Peyer's patch (tissue), 4 donors: Measurements from ENCODE around the gene MAPKBP1.

Experiments
- POLR2A ChIP-seq, 2 donors: fragments of 450-650 bp; IDR thresholded peaks; one replicate each; pipeline ENCODE4 v1.5.1; 2017; ENCODE audit warnings: antibody characterized with exemption in 2 of 2, mild to moderate bottlenecking in 2 of 2, moderate library complexity in 2 of 2
- TF ChIP-seq, protein P1 (sequence below), 6 experiments: fragments of 450-650 bp in 4 of 6; fragments of 200-600 bp in 2 of 6; sonication (generic) in 1 of 6; IDR thresholded peaks; one replicate each; pipeline ENCODE4 v1.5.1; 2017 to 2019; ENCODE audit warnings: antibody characterized with exemption in 6 of 6, mild to moderate bottlenecking in 3 of 6, moderate library complexity in 1 of 6

DNA sequence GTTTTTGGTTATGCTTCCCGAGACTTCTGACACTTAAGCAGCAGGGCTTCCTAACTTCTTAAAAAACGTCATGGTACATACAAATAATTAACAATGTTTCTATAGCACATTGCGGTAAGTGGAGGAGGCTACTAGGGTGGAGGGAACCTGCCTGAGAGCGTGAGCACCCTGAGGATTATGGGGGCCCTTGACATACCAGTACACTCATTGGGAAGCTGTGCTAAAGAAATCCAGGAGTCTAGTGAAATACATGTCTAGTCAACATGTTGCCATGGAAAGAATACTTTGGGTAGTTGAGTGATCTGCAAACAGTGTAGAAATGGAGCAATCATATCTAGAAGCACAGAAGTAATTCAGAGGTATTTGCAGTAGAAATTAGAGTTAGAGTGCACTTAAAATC lies 39.2 kb upstream of the MAPKBP1 start:
- TF ChIP-seq, protein P1, sequence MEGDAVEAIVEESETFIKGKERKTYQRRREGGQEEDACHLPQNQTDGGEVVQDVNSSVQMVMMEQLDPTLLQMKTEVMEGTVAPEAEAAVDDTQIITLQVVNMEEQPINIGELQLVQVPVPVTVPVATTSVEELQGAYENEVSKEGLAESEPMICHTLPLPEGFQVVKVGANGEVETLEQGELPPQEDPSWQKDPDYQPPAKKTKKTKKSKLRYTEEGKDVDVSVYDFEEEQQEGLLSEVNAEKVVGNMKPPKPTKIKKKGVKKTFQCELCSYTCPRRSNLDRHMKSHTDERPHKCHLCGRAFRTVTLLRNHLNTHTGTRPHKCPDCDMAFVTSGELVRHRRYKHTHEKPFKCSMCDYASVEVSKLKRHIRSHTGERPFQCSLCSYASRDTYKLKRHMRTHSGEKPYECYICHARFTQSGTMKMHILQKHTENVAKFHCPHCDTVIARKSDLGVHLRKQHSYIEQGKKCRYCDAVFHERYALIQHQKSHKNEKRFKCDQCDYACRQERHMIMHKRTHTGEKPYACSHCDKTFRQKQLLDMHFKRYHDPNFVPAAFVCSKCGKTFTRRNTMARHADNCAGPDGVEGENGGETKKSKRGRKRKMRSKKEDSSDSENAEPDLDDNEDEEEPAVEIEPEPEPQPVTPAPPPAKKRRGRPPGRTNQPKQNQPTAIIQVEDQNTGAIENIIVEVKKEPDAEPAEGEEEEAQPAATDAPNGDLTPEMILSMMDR (IDR thresholded peaks at IDR 0.05): no peak
- no peak for TF ChIP-seq POLR2A (IDR thresholded peaks at IDR 0.05)
